OCI-LY1 (cell line): ENCODE data around the gene WDR70.

Experiments used
- H2AFZ ChIP-seq: fragments of 200-600 bp; sonication (generic), shearing (Covaris generic); 2 replicates; pipeline ENCODE4 v1.6.0; 2014; ENCODE audit warnings: antibody characterized with exemption, mild to moderate bottlenecking, low read length
- H3F3A ChIP-seq: fragments of 200-600 bp; sonication (generic), shearing (Covaris generic); 2 replicates; pipeline ENCODE4 v1.6.0; 2014; ENCODE audit warnings: mild to moderate bottlenecking, antibody characterized with exemption, low read length, moderate library complexity; ENCODE audit not compliant: insufficient read depth
- H3K27ac ChIP-seq: fragments of 200-600 bp; sonication (generic); 2 replicates; pipeline ENCODE4 v1.5.1; 2014; ENCODE audit warnings: low read length, mixed run types, mild to moderate bottlenecking, low read depth; ENCODE audit not compliant: poor library complexity, severe bottlenecking
- H3K27me3 ChIP-seq: fragments of 200-600 bp; sonication (generic); 2 replicates; pipeline ENCODE4 v1.6.0; 2014; ENCODE audit warnings: antibody characterized with exemption, mild to moderate bottlenecking, low read length, moderate library complexity; ENCODE audit not compliant: insufficient read depth
- H3K36me3 ChIP-seq: fragments of 200-600 bp; sonication (generic); 2 replicates; pipeline ENCODE4 v1.6.1; 2014; ENCODE audit warnings: mild to moderate bottlenecking, antibody characterized with exemption, low read length, moderate library complexity, mixed read lengths; ENCODE audit not compliant: insufficient read depth
- H3K4me1 ChIP-seq: fragments of 200-600 bp; sonication (generic); 2 replicates; pipeline ENCODE4 v1.5.1; 2014; ENCODE audit warnings: mild to moderate bottlenecking, low read length, moderate library complexity; ENCODE audit not compliant: insufficient read depth, severe bottlenecking
- H3K4me2 ChIP-seq: fragments of 200-600 bp; sonication (generic), shearing (Covaris generic); 2 replicates; pipeline ENCODE4 v1.6.1; 2014; ENCODE audit warnings: low read length
- H3K4me3 ChIP-seq: fragments of 200-600 bp; sonication (generic); 2 replicates; pipeline ENCODE4 v1.5.1; 2014; ENCODE audit warnings: low read length, low read depth, mild to moderate bottlenecking, mixed read lengths; ENCODE audit not compliant: poor library complexity, severe bottlenecking
- H3K79me2 ChIP-seq: fragments of 200-600 bp; shearing (Covaris generic); 2 replicates; pipeline ENCODE4 v1.6.1; 2016; ENCODE audit warnings: mixed run types, low read length, mixed read lengths; ENCODE audit not compliant: insufficient read depth
- H3K9ac ChIP-seq: fragments of 200-600 bp; sonication (generic), shearing (Covaris generic); 2 replicates; pipeline ENCODE4 v1.6.1; 2014; ENCODE audit warnings: mild to moderate bottlenecking, low read length, mixed read lengths
- H3K9me2 ChIP-seq: fragments of 200-600 bp; sonication (generic), shearing (Covaris generic); 2 replicates; pipeline ENCODE4 v1.6.1; 2014; ENCODE audit warnings: low read depth, mild to moderate bottlenecking, low read length, mixed read lengths
- H3K9me3 ChIP-seq: fragments of 200-600 bp; shearing (Covaris generic); 2 replicates; pipeline ENCODE4 v1.6.1; 2014; ENCODE audit warnings: low read length, mixed read lengths
- H4K20me1 ChIP-seq: fragments of 200-600 bp; sonication (generic), shearing (Covaris generic); 2 replicates; pipeline ENCODE4 v1.6.0; 2016; ENCODE audit warnings: mild to moderate bottlenecking, low read length; ENCODE audit not compliant: insufficient read depth
- CTCF ChIP-seq: fragments of 200-600 bp; sonication (generic), shearing (Covaris generic); IDR thresholded peaks from 2 replicates; pipeline ENCODE4 v1.5.1; 2017; ENCODE audit warnings: mild to moderate bottlenecking, antibody characterized with exemption, low read length, moderate library complexity, mixed read lengths
- EZH2 ChIP-seq: fragments of 200-600 bp; sonication (generic), shearing (Covaris generic); IDR thresholded peaks from 2 replicates; pipeline ENCODE4 v1.8.0; 2017; ENCODE audit warnings: borderline replicate concordance, mixed run types, mild to moderate bottlenecking, antibody characterized with exemption, low read length, moderate library complexity, mixed read lengths

Gene WDR70

GRCh38 chr5:37799865-37800421, 420.8 kb downstream of the WDR70 start:
- Histone ChIP-seq H3K4me3 (no peak overlapping the region), H3K9ac (no peak overlapping the region), H3K9me3 (no peaks in the 10 kb centered on the region), H3F3A (no peaks in the 10 kb centered on the region), H4K20me1 (no peaks in the 10 kb centered on the region), H3K27me3 (0 out of 2 replicates have a peak, but pooled peaks cover 6% of the 10 kb centered on the region), H3K9me2 (no peaks in the 10 kb centered on the region), H2AFZ (no peak overlapping the region), H3K4me2 (no peak overlapping the region), H3K4me1 (no peaks in the 10 kb centered on the region), H3K36me3 (no peaks in the 10 kb centered on the region), H3K27ac (no peak overlapping the region), H3K79me2 (no peaks in the 10 kb centered on the region)
- no peak for TF ChIP-seq EZH2
- TF ChIP-seq CTCF: no peak

- Histone ChIP-seq H3K9me3 (no peaks in the 10 kb centered on the region), H4K20me1 (no peaks in the 10 kb centered on the region), H3K79me2 (no peaks in the 10 kb centered on the region), H3K27me3 (peaks cover 6% of the 10 kb centered on the region; the same call in 1 of the 2 replicates), H3F3A (no peaks in the 10 kb centered on the region), H3K9me2 (no peaks in the 10 kb centered on the region), H3K4me1 (no peaks in the 10 kb centered on the region), H2AFZ (no peak overlapping the region), H3K36me3 (no peaks in the 10 kb centered on the region), H3K9ac (no peak overlapping the region), H3K4me2 (no peak overlapping the region), H3K27ac (no peak overlapping the region), H3K4me3 (no peak overlapping the region)
- TF ChIP-seq EZH2 (no peak), CTCF (no peak)
Observed at GRCh38 chr5:37801521-37801920, 422.4 kb downstream of the WDR70 start.
